Suppressor macrophage treated with lipopolysaccharide for 1 hour (primary cell): Measurements from ENCODE around the gene MCRIP2.
A peak's percentile ranks its signal among the peaks of the same experiment; 100 is the strongest.
"Not testable (repeated sequence)": the region's sequence is repeated elsewhere in the genome, so short reads cannot be mapped to it uniquely, and the experiment has no call there.

ENCODE experiments used
- DNase-seq, 3 donors: peaks; one replicate each; pipeline ENCODE4 v3.0.0-alpha.2; 2020 to 2022

The MCRIP2 gene

DNA sequence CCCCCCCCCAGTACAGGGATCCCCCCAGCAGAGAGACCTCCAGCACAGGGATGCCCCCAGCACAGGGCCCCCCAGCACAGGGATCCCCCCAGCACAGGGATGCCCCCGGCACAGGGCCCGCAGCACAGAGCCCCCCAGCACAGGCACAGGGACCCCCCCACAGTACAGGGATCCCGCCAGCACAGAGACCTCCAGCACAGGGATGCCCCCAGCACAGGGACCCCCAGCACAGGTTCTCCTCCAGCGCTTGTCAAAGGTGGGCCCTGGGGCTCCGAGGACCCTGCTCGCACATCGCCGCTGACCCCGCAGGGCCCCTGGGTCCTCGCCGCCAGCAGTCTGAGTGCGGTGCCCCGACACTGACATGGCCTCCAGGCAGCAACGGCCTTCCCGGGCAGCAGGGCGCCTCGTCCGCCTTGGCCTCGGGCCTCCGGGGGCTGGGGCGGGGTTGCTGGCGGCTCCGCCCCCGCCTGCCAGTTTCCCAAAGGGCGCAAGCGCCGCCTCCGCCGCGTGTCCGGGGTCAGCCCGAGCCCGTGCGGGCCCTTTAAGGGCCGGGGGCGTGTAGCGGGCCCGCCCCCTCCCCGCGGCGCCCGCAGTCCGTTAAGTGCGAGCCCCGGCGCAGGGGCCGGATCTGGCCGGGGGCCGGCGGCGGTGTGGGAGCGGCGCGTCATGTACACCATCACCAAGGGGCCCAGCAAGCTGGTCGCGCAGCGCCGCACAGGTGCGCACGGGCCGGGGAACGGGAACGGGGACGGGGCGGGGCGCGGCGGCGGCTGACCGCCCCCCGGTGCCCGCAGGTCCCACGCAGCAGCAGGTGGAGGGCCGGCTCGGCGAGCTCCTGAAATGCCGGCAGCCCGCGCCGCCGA is at the start of gene MCRIP2:
Gene MCRIP2 (plus strand): TSS at position 503 of the 863 bp plus-strand sequence. CDS start 164 bp downstream, at position 667.
- DNase-seq = peak; percentile 91 to 97 (median 96)

DNA sequence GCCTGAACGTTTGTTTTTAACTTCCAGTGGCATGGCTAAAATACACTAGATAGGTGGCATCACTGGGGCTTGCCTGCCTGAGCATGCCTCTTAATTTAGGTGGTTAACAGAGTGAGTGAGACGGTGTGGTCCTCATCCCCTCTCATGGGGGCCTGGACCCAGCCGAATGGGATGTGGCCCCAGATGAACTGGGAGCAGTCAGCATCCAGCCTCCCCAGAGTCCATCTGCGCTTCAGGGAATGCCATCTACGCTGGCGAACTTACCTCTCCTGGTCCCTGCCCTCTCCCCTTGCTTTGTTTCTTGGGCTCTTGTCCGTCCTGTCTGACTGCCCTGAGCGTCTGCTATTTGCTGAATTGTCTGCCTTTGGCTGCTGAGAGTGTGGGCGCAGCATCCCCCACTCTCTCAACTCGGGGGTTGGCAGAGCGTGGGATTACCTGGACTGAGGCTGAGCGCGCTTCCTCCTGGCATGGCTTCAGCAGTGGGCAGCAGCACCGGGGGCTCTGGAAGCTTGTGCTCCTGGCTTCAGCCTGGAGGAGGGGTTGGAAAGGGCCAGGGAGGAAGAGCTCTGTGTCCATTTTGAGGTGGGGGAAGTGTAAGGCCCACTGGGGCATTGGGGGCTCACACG is 49.6 kb upstream of the MCRIP2 start:
- DNase-seq = no peak

DNA sequence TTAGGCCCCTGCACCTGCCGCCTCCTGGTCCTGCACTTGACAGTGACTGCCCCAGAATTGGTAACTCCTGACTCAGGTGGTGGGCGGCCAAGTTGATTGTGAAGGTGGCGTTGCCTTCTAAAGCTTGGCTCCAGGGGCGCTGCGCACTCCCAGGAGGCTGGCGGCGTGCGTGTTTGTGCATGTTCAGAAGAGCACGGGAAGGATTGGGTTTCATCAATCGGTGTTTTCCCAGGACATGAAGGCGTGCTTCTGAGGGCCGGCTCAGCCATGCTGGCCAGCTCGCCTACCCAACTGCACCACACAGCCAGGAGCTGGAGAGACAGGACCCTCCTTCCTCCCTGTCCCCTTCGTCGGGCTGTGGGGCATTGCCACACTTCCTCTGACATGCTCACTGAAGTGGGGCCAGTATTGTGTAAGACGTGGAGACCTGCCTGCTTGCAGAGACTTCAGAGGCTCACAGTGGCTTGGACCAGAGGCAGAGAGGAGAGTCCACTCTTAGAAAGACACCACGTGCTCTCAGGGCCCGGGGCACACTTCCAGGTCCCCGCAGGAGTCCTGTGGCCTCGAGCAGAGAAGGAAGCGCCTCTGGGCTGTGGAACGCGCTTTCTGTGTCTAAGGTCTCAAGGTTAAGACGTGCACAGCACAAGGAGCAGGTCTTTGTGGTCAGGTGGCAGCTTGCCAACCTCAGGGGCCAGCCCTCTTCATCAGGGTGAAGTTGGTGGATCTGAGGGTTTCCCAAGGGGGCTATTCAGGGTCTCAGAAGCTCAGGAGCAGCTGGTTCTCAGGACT is 48.9 kb upstream of the MCRIP2 start:
- peak; percentile 73 to 80 (median 80) for DNase-seq

- no peak for DNase-seq
These were observed 48.2 kb upstream of the MCRIP2 start for GRCh38 chr16:593406-593805.

DNA sequence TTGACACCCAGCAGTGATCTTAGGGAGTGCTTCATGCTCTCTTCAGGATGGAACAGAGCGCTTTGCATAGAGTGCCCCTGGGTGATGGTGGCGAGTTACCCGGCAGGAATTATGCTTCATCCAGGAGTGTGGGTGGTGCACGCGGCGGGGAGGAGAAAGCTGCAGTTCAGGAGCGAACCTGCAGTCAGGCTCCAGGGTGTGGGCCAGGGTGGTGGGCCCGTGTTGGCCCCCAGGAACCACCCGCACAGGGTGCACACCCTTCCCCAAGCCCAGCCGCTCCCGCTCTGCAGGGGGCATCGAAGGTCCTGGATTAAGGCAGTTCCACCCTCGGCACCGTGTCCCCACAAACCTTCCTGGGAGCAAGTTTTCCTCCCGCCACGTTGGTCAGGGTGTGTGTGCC is 47.8 kb upstream of the MCRIP2 start:
- no peak for DNase-seq

- DNase-seq = no peak
These were observed 46.5 kb upstream of the MCRIP2 start for GRCh38 chr16:595094-595528.

DNA sequence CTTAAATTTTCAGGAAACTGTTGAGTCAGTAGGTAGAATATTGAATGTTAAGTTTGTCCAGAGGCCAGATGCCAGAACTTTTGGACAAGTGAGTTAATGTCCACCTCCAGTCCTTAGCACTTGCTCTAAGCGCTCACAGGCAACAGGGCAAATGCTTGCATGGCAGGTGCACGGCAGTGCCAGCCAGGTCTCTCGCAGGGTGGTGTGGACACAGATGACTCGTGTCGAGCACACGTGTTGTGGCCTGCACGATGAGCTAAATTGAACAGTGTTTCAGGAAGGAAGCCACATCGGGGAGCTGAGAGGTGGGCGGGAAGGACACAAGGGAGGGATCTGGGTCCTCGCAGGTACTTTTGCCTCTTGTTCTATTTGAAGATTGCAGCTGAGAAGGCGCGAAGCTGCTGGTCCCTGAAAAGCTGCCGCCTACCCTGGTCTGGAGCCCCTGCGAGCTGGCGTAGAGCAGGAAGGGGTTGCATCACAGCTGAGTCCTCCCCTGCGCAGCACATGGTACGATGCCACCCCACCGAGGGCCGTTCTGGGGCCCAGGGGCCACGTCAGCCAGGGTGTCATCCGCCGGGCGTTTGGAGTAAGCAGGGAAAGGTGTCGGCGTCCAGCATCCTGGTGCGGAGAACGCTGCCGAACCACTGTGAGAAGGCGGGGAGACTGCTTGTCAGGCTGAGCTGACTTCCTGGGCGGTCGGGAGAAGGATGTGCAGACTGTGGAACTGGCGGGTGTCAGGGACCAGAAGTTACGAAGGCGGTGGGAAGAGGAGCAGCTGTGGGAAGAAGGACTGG is 45.5 kb upstream of the MCRIP2 start:
- peak; percentile 34 to 49 (median 35) for DNase-seq

DNA sequence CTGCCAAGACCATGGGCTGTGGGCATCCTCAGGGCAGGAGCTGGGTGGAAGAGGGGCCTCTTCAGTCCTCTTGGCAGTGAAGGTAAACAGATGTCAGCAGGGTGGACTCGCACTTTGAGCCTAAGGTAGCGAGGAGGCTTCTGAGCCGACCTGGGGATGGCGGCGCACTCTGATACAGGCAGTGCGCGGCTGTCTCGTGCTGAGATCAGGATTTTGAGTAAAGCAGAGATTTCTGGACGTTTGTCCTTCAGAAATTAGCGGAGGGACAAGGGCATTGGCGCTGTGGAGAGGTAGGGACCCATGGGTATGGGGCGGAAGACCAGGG is 44.9 kb upstream of the MCRIP2 start:
- no peak for DNase-seq

- not testable (repeated sequence) for DNase-seq
These were observed 44.0 kb upstream of the MCRIP2 start for GRCh38 chr16:597655-598054.

GRCh38 chr16:598823-599739 is 42.5 kb upstream of the MCRIP2 start:
- DNase-seq = no peak

DNA sequence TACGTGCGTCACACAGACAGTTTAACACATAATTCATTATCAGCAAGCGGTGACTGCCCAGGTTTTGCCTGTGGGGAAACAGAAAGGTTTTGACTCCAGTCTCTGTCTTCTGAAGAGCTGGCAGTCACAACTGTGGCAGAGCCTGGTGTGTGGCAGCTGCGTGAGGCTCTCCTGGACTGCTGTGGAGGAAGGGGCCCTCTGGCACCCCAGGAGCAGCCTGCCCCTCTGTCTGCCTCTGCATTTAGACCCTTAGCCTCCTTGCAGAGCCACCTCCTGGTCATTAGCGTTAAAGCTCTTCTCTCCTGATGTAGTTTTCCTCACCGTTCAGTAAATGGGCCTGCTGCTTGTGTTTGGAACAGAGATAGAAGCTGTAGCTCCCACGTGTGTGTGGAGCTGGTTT is 40.8 kb upstream of the MCRIP2 start:
- peak in 1 of 3 donors; percentile 26 for DNase-seq

DNA sequence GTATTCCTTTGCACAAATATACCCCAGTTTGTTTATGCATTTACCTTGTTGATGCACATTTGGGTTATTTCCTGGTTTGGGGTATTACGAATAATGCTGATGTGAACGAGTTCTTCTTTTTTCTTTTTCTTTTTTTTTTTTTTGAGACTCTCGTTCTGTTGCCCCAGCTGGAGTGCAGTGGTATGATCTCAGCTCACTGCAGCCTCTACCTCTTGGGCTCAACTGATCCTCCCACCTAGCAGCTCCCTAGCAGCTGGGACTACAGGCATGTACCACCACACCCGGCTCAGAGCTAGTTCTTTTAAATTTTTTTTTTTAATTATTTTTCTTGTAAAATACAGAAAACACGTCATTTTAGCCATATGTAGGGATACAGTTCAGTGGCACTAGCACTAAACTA is 37.7 kb upstream of the MCRIP2 start:
- DNase-seq = no peak

GRCh38 chr16:606656-607307 is 34.8 kb upstream of the MCRIP2 start:
- no peak for DNase-seq

DNA sequence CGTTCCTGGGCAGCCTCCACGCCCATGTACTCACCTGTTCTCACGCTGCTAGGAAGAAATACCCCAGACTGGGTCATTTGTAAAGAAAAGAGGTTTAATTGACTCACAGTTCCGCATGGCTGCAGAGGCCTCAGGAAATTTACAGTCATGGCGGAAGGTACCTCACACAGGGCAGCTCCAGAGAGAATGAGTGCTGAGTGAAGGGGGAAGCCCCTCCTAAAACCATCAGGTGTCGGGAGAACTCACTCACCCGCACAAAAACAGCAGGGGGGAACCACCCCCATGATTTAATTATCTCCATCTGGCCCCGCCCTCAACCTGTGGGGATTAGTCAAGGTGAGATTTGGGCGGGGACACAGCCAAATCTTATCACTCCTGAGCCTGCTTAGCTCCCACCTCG is 33.6 kb upstream of the MCRIP2 start:
- DNase-seq = no peak

GRCh38 chr16:609316-609715 is 32.3 kb upstream of the MCRIP2 start:
- no peak for DNase-seq

DNA sequence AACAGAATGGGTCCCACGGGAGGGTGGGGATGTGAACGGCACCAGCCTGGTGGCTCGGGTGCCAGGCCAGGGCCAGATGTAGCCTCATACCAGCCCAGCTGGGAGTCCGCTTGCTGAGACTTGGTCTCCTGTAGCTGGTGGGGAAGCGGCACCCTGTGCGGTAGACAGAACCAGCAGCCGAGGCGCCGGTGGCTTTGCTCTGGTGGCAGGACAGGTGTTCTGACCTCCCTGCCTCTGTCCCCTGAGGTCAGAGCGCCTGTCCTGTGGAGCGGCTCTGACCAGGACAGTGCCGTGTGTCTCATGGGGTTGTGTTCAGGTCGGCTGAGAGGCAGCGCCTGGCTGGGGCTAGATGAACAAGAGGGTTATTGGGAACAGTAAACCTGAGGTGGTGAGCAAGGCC is 31.6 kb upstream of the MCRIP2 start:
- no peak for DNase-seq

- peak; percentile 68 to 86 (median 79) for DNase-seq
These were observed 30.9 kb upstream of the MCRIP2 start for GRCh38 chr16:610513-611381.

DNA sequence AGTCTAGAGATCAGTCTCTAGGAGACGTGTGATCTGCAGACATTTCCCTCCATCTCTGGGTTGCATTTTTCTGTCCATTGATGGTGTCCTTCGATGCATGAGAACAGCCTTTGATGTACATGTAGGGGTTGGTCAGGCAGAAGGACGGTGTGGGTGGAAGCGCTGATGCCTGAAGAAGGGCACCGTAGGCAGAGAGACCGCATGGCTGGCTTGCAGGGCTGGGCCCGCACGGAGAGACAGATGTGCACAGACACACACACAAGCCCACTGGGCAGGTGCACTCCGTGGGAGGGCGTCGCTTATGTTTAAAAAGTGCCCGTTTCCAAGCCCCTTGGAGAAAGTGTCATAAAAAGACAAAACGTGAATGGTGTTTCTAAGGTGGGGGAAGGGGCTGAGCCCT is 26.5 kb upstream of the MCRIP2 start:
- no peak for DNase-seq

GRCh38 chr16:616733-617586 is 24.7 kb upstream of the MCRIP2 start:
- no peak for DNase-seq
